K562 (cell line): ENCODE measurements around the gene SLC5A12. TPM values are rescaled to one million over a fixed set of nuclear protein-coding genes. Genes with fewer than 3 reads are reported as not detected.

Source experiments
- ATAC-seq: fragments of 200-7000 bp; cut with Tn5 transposase; 3 replicates; pipeline ENCODE4 v1.9.1; 2020; ENCODE audit warnings: moderate library complexity
- BruUV-seq: library from RNA; stranded (reverse); fragments of 400-500 nt; replicated peaks from 2 replicates; lab custom pipeline; 2021; lab: Mats Ljungman, UMichigan
- CTCF ChIA-PET: fragments of 300-600 bp; formaldehyde crosslinking; extraction: SDS; loops from one replicate; lab custom pipeline; 2021; ENCODE audit warnings: low intra/inter-chr PET ratio; lab: Yijun Ruan, JAX
- POLR2A ChIA-PET: fragments of 300-600, 350-650 bp; sonication (Branson Sonifier 250); formaldehyde crosslinking; extraction: SDS; loops from one replicate; lab custom pipeline; 2021; ENCODE audit warnings: antibody characterized with exemption, inconsistent platforms; lab: Yijun Ruan, JAX
- DNase-seq, 4 experiments: peaks; one replicate each; pipeline versions ENCODE4 v3.0.0 to v3.0.0-alpha.2; 2011 to 2018; ENCODE audit warnings: low spot score in 3 of 4, mixed read lengths in 3 of 4; ENCODE audit errors: extremely low read depth in 1 of 4
- FAIRE-seq: peaks from 2 replicates; lab custom pipeline; 2011; peaks lifted over from hg19 to GRCh38; lab: Jason Lieb, UNC
- H2AFZ ChIP-seq: 2 replicates; pipeline ENCODE4 v1.6.0; 2011; ENCODE audit warnings: low read depth, low read length, control low read depth, inconsistent platforms
- H3K27ac ChIP-seq: fragments of 200-600 bp; 3 replicates; pipeline ENCODE4 v1.8.0; 2011; ENCODE audit warnings: low read depth, mild to moderate bottlenecking, control low read depth, inconsistent platforms, low read length, moderate library complexity, mixed read lengths; ENCODE audit errors: extremely low read depth
- H3K27me3 ChIP-seq, 2 experiments: fragments of 300-600 bp in 1 of 2; 2 replicates in 1 of 2; 3 replicates in 1 of 2; pipeline versions ENCODE4 v1.6.0 to v1.8.0; 2011; ENCODE audit warnings: inconsistent platforms in 2 of 2, low read length in 2 of 2, mild to moderate bottlenecking in 1 of 2, mixed read lengths in 1 of 2, moderate library complexity in 1 of 2; ENCODE audit not compliant: control insufficient read depth in 2 of 2, insufficient read depth in 2 of 2
- H3K36me3 ChIP-seq: fragments of 300-600 bp; 3 replicates; pipeline ENCODE4 v1.8.0; 2011; ENCODE audit warnings: mild to moderate bottlenecking, low read length, inconsistent platforms; ENCODE audit not compliant: control insufficient read depth, insufficient read depth
- H3K4me1 ChIP-seq, 2 experiments: fragments of 200-600 bp in 1 of 2; replicated peaks in 1 of 2; 2 replicates in 1 of 2; 3 replicates in 1 of 2; pipeline versions ENCODE4 v1.5.1 to v1.8.0; 2011; ENCODE audit warnings: inconsistent platforms in 2 of 2, low read length in 2 of 2, mild to moderate bottlenecking in 1 of 2, mixed read lengths in 1 of 2, moderate library complexity in 1 of 2; ENCODE audit not compliant: control insufficient read depth in 2 of 2, insufficient read depth in 2 of 2
- H3K4me2 ChIP-seq: 2 replicates; pipeline ENCODE4 v1.6.1; 2011; ENCODE audit warnings: low read length, control low read depth, inconsistent platforms, mixed read lengths; ENCODE audit not compliant: insufficient read depth
- H3K4me3 ChIP-seq: fragments of 200-600 bp; sonication (generic), shearing (Covaris generic); 2 replicates; pipeline ENCODE4 v1.5.1; 2016; ENCODE audit warnings: control low read depth, inconsistent platforms
- H3K79me2 ChIP-seq: fragments of 200-600 bp; 3 replicates; pipeline ENCODE4 v1.8.0; 2011; ENCODE audit warnings: low read length, inconsistent platforms; ENCODE audit not compliant: control insufficient read depth, insufficient read depth
- H3K9ac ChIP-seq, 2 experiments: 2 replicates each; pipeline versions ENCODE4 v1.6.0 to v1.6.1; 2011; ENCODE audit warnings: low read depth in 2 of 2, low read length in 2 of 2, control low read depth in 1 of 2, inconsistent platforms in 1 of 2, mild to moderate bottlenecking in 1 of 2, mixed read lengths in 1 of 2; ENCODE audit not compliant: insufficient read depth in 1 of 2
- H3K9me1 ChIP-seq: one replicate; pipeline ENCODE4 v1.6.0; 2011; ENCODE audit warnings: inconsistent platforms, mild to moderate bottlenecking, low read length, moderate library complexity; ENCODE audit not compliant: control insufficient read depth, insufficient read depth
- H3K9me3 ChIP-seq: replicated peaks from 2 replicates; pipeline ENCODE4 v1.5.1; 2011; ENCODE audit warnings: low read depth, low read length, inconsistent platforms; ENCODE audit not compliant: control insufficient read depth, insufficient read depth
- H4K20me1 ChIP-seq: replicated peaks from 2 replicates; pipeline ENCODE4 v1.6.1; 2011; ENCODE audit warnings: low read length, inconsistent platforms, mixed read lengths; ENCODE audit not compliant: control insufficient read depth, insufficient read depth
- POU5F1 ChIP-seq: fragments of 150-350 bp; IDR thresholded peaks from 2 replicates; pipeline ENCODE4 v1.6.1; 2014; ENCODE audit warnings: borderline replicate concordance, low read length, low read depth, mild to moderate bottlenecking; ENCODE audit not compliant: partially characterized antibody
- PTTG1 ChIP-seq: fragments of 450-650 bp; IDR thresholded peaks from 2 replicates; pipeline ENCODE4 v1.6.1; 2016; ENCODE audit warnings: low read depth, mild to moderate bottlenecking, missing genetic modification characterization, missing compliant biosample characterization
- TSC22D4 ChIP-seq: fragments of 450-650 bp; IDR thresholded peaks from 2 replicates; pipeline ENCODE4 v1.6.1; 2016; ENCODE audit warnings: missing genetic modification characterization, missing biosample characterization, control low read depth
- WGBS: fragments of 100-300 bp; shearing (Covaris generic); methylation state at CpG from one replicate; pipeline ENCODE4 v1.1.6; 2016; ENCODE audit warnings: low coverage, mixed read lengths; ENCODE audit not compliant: insufficient coverage; ENCODE audit errors: missing lambda C conversion rate; 5-methylcytosine and 5-hydroxymethylcytosine counted together
- in situ Hi-C: fragments of 300-500 bp; cut with MboI; formaldehyde crosslinking; loops from 4 replicates; pipeline ENCODE4 v1.15.0; 2018; ENCODE audit warnings: inconsistent platforms, mixed read lengths
- intact Hi-C: fragments of 100-400 bp; cut with micrococcal nuclease; formaldehyde crosslinking; loops from 2 replicates; pipeline ENCODE4 v1.14.2; 2022
- polyA plus RNA-seq, 8 experiments: library from polyadenylated mRNA; depleted of rRNA in 4 of 8; stranded (reverse) in 5 of 8; unstranded in 3 of 8; fragments of >200 nt; fragmentation: Nextera tagmentation in 2 of 8; fragmentation: Illumina TruSeq in 1 of 8; extraction: Ambion mirVana in 2 of 8; extraction: Trizol in 1 of 8; gene quantifications; 2 replicates each; pipeline versions ENCODE4 v1.2.1 to v1.2.3, GENCODE V29; 2011 to 2014; ENCODE audit warnings: inconsistent platforms in 1 of 8, missing spikeins in 1 of 8
- total RNA-seq, 7 experiments: library from RNA; depleted of rRNA in 6 of 7; stranded (reverse); fragments of >200 nt in 6 of 7; fragmentation: Illumina TruSeq in 2 of 7; extraction: Trizol in 2 of 7; gene quantifications; 2 replicates each; pipeline versions ENCODE4 v1.2.1 to v1.2.3, GENCODE V29; 2011 to 2021; ENCODE audit warnings: low replicate concordance in 1 of 7
- TF ChIP-seq, protein P1 (sequence below): fragments of 450-650 bp; formaldehyde crosslinking; IDR thresholded peaks from 2 replicates; pipeline ENCODE4 v1.4.0; 2020; ENCODE audit warnings: mild to moderate bottlenecking, moderate library complexity

SLC5A12 gene
- total and polyA plus RNA-seq, 9 of the 15 experiments (the other 6 are each of a cell fraction or from before 2014, with no cell fraction given): 0.03 to 0.16 (median 0.06) TPM; not detected in 5

- no peaks in the 10 kb centered on the region for H3K9me1 ChIP-seq
- intact Hi-C loops: no loop called here
Observed at GRCh38 chr11:26731084-26731456, 9.2 kb upstream of the SLC5A12 start.

More at GRCh38 chr11:26731084-26731456, 9.2 kb upstream of the SLC5A12 start:
- no peak for FAIRE-seq
- Histone ChIP-seq H4K20me1 (no peaks in the 10 kb centered on the region), H3K27me3 (no peaks in the 10 kb centered on the region), H3K9ac (no peak overlapping the region), H3K4me2 (no peak overlapping the region), H3K4me3 (no peak overlapping the region), H3K27ac (no peak overlapping the region), H3K4me1 (no peaks in the 10 kb centered on the region), H3K79me2 (no peaks in the 10 kb centered on the region), H2AFZ (no peak overlapping the region), H3K9me3 (0 out of 2 replicates have a peak, but pooled peaks cover 2% of the 10 kb centered on the region), H3K36me3 (no peaks in the 10 kb centered on the region)
- CTCF ChIA-PET: no interaction called here
- no peak for DNase-seq
- no peak for ATAC-seq
- WGBS: 0% methylated on average over 1 of the region's 1 CpG
- no peak for TF ChIP-seq PTTG1 (tag)
- TF ChIP-seq POU5F1: no peak
- no peak for TF ChIP-seq TSC22D4 (tag)
- TF ChIP-seq, protein P1, sequence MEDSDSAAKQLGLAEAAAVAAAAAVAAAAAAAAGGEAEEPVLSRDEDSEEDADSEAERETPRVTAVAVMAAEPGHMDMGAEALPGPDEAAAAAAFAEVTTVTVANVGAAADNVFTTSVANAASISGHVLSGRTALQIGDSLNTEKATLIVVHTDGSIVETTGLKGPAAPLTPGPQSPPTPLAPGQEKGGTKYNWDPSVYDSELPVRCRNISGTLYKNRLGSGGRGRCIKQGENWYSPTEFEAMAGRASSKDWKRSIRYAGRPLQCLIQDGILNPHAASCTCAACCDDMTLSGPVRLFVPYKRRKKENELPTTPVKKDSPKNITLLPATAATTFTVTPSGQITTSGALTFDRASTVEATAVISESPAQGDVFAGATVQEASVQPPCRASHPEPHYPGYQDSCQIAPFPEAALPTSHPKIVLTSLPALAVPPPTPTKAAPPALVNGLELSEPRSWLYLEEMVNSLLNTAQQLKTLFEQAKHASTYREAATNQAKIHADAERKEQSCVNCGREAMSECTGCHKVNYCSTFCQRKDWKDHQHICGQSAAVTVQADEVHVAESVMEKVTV (CRISPR knock-in tag): no peak
- in situ Hi-C loops: no loop called here
- no TSS peak for BruUV-seq
- POLR2A ChIA-PET: interaction anchor here (0.5 kb wide), 1 partner anchor 105 kb away, joined by 3 read pairs; no protein-coding TSS in a partner anchor
